Trophoblast cell (in vitro differentiated cells and primary cell): ENCODE results near the gene COL18A1.
A peak's percentile ranks its signal among the peaks of the same experiment; 100 is the strongest.

ENCODE experiments used
- DNase-seq, 2 donors: peaks; one replicate each; pipeline ENCODE4 v3.0.0-alpha.2; 2016
- H2AFZ ChIP-seq: 2 replicates; pipeline ENCODE4 v1.6.1; 2013; ENCODE audit warnings: low read length, moderate library complexity, mild to moderate bottlenecking; ENCODE audit not compliant: insufficient read depth, poor library complexity
- H2AK5ac ChIP-seq: 2 replicates; pipeline ENCODE4 v1.6.1; 2013; ENCODE audit warnings: mild to moderate bottlenecking, low read length
- H2BK120ac ChIP-seq: 2 replicates; pipeline ENCODE4 v1.6.1; 2013; ENCODE audit warnings: low read length, mild to moderate bottlenecking, moderate library complexity; ENCODE audit not compliant: insufficient read depth, poor library complexity
- H2BK12ac ChIP-seq: 2 replicates; pipeline ENCODE4 v1.6.1; 2013; ENCODE audit warnings: mild to moderate bottlenecking, low read length, moderate library complexity
- H2BK5ac ChIP-seq: 2 replicates; pipeline ENCODE4 v1.6.1; 2013; ENCODE audit warnings: low read length, low read depth, moderate library complexity, mild to moderate bottlenecking; ENCODE audit not compliant: poor library complexity
- H3K14ac ChIP-seq: 2 replicates; pipeline ENCODE4 v1.6.1; 2013; ENCODE audit warnings: mild to moderate bottlenecking, low read length
- H3K18ac ChIP-seq: 2 replicates; pipeline ENCODE4 v1.6.1; 2013; ENCODE audit warnings: mild to moderate bottlenecking, low read length
- H3K23ac ChIP-seq: 2 replicates; pipeline ENCODE4 v1.6.1; 2013; ENCODE audit warnings: low read length
- H3K27ac ChIP-seq: 2 replicates; pipeline ENCODE4 v1.5.1; 2013; ENCODE audit warnings: low read depth, mild to moderate bottlenecking, inconsistent platforms, low read length, moderate library complexity
- H3K27me3 ChIP-seq: 2 replicates; pipeline ENCODE4 v1.6.1; 2013; ENCODE audit warnings: inconsistent platforms, mild to moderate bottlenecking, low read length, moderate library complexity; ENCODE audit not compliant: insufficient read depth
- H3K36me3 ChIP-seq, 2 experiments: 1 replicate in 1 of 2; 2 replicates in 1 of 2; pipeline ENCODE4 v1.6.1; 2013; ENCODE audit warnings: low read length in 2 of 2, mild to moderate bottlenecking in 2 of 2, moderate library complexity in 1 of 2; ENCODE audit not compliant: insufficient read depth in 2 of 2, control insufficient read depth in 1 of 2
- H3K4ac ChIP-seq: 2 replicates; pipeline ENCODE4 v1.6.1; 2013; ENCODE audit warnings: low read depth, mild to moderate bottlenecking, low read length, moderate library complexity
- H3K4me1 ChIP-seq, 2 experiments: 1 replicate in 1 of 2; 2 replicates in 1 of 2; pipeline ENCODE4 v1.6.1; 2013; ENCODE audit warnings: low read length in 2 of 2, mild to moderate bottlenecking in 2 of 2, moderate library complexity in 1 of 2; ENCODE audit not compliant: insufficient read depth in 2 of 2, control insufficient read depth in 1 of 2
- H3K4me2 ChIP-seq: 2 replicates; pipeline ENCODE4 v1.6.1; 2013; ENCODE audit warnings: inconsistent platforms, mild to moderate bottlenecking, low read length, moderate library complexity
- H3K4me3 ChIP-seq: 2 replicates; pipeline ENCODE4 v1.5.1; 2013; ENCODE audit warnings: mild to moderate bottlenecking, low read depth, low read length, inconsistent platforms
- H3K79me1 ChIP-seq: one replicate; pipeline ENCODE4 v1.6.1; 2013; ENCODE audit warnings: low read length
- H3K79me2 ChIP-seq: 2 replicates; pipeline ENCODE4 v1.6.1; 2013; ENCODE audit warnings: low read length, mild to moderate bottlenecking; ENCODE audit not compliant: control insufficient read depth, insufficient read depth, poor library complexity
- H3K9ac ChIP-seq: 2 replicates; pipeline ENCODE4 v1.6.1; 2013; ENCODE audit warnings: mild to moderate bottlenecking, low read length
- H3K9me3 ChIP-seq: 2 replicates; pipeline ENCODE4 v1.6.1; 2013; ENCODE audit warnings: low read depth, mild to moderate bottlenecking, control low read depth, inconsistent platforms, low read length; ENCODE audit not compliant: insufficient read depth
- H4K12ac ChIP-seq: 2 replicates; pipeline ENCODE4 v1.6.1; 2013; ENCODE audit warnings: low read depth, mild to moderate bottlenecking, low read length, moderate library complexity
- H4K8ac ChIP-seq: 2 replicates; pipeline ENCODE4 v1.6.1; 2013; ENCODE audit warnings: low read depth, mild to moderate bottlenecking, low read length, moderate library complexity
- H4K91ac ChIP-seq: one replicate; pipeline ENCODE4 v1.6.1; 2013; ENCODE audit warnings: low read depth, mild to moderate bottlenecking, low read length, moderate library complexity
- WGBS: extraction: QIAGEN DNeasy Blood & Tissue Kit; methylation state at CpG from one replicate; pipeline ENCODE4 v1.1.7; 2013; ENCODE audit warnings: missing lambda C conversion rate; ENCODE audit not compliant: insufficient read length, insufficient coverage; ENCODE audit errors: extremely low coverage; 5-methylcytosine and 5-hydroxymethylcytosine counted together

COL18A1 gene

DNA sequence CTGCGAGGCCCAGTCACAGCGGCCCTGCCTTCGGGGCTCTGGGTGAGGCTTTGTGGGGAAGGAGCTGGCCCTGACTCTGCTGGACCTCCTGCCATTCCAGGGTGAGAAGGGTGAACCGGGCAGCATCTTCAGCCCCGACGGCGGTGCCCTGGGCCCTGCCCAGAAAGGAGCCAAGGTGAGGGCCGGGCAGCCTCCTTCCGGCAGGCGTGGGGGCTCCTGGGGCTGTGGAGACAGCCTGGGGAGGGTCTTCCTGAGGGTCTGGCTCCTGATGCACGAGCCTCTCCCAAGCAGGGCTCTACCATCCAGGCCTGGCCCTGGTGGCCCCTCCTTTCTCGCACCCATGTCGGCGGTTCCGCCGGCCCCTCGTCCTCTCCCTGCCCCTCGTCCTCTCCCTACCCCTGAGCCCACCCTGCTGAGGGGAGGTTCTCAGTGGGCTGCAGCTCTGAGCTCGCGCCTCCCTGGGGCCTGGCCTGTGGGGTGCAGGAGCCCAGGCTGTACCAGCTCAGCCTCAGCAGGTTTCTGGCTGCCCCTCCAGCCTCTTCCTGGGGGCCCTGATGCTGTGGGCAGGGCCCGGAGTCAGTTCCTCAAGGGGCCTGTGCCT is 88.5 kb downstream of the COL18A1 start:
- Histone ChIP-seq H3K4me3 (no peak overlapping the region), H2BK120ac (no peak overlapping the region), H2AFZ (no peak overlapping the region), H3K27ac (no peak overlapping the region), H3K23ac (no peak overlapping the region), H2BK12ac (no peak overlapping the region), H2AK5ac (no peak overlapping the region), H3K36me3 (peaks cover 85 to 87% of the 10 kb centered on the region in 2 experiments), H3K14ac (no peak overlapping the region), H3K79me1 (no peaks in the 10 kb centered on the region), H2BK5ac (no peak overlapping the region), H3K9me3 (peaks cover 5% of the 10 kb centered on the region), H3K4ac (no peak overlapping the region), H3K18ac (no peak overlapping the region), H3K9ac (no peak overlapping the region), H4K8ac (no peak overlapping the region), H3K4me2 (no peak overlapping the region), H3K27me3 (no peaks in the 10 kb centered on the region), H4K91ac (no peak overlapping the region), H4K12ac (no peak overlapping the region), H3K4me1 (no peaks in the 10 kb centered on the region), H3K79me2 (no peaks in the 10 kb centered on the region)
- DNase-seq = no peak
- WGBS = no CpG with 5 or more reads among the region's 21 CpGs

DNA sequence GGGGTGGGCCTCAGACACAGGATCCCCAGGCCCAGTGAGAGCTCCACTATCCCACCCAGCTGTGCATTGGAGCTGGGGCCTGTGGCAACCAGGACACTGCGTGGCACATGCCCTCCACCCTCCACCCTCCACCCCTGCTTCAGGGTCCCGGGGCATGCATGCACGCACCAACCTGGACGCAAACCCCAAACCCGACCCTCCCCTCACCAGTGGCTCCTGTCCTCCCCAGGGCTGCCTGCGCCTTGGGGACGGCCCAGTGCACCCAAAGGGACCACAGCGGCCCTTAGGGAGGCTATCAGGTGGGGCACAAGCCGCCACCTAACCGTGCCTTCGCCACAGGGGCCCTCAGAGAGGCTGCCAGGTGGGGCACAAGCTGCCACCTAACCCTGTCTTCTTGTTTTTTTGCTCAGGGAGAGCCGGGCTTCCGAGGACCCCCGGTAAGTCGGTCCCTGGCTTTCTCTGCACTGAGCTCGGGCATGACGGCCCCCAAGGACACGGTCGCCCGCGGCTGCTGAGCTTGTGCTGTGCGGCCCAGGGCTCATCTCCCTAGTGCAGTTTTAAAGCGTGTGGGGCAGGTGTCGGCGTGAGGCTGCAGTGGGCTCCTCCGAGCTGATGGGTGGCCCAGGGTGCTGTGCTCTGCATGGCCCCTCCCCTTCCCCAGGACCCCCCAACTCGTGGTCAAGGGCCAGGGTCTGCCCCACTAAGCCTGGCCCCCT is 89.3 kb downstream of the COL18A1 start:
- no peak overlapping the region for H2AFZ ChIP-seq
- no peaks in the 10 kb centered on the region for H3K27me3 ChIP-seq
- no peak overlapping the region for H3K23ac ChIP-seq
- no peak overlapping the region for H3K14ac ChIP-seq
- no peak overlapping the region for H4K8ac ChIP-seq
- H3K9me3 ChIP-seq = peaks cover 5% of the 10 kb centered on the region
- no peak overlapping the region for H3K4me3 ChIP-seq
- H2AK5ac ChIP-seq = no peak overlapping the region
- H3K4ac ChIP-seq = no peak overlapping the region
- no peak overlapping the region for H3K4me2 ChIP-seq
- no peak overlapping the region for H3K9ac ChIP-seq
- H3K4me1 ChIP-seq = no peaks in the 10 kb centered on the region
- no peak overlapping the region for H2BK5ac ChIP-seq
- H4K91ac ChIP-seq = no peak overlapping the region
- H3K36me3 ChIP-seq = peaks cover 88% of the 10 kb centered on the region in 2 experiments
- no CpG with 5 or more reads among the region's 27 CpGs for WGBS
- no peak overlapping the region for H4K12ac ChIP-seq
- H2BK120ac ChIP-seq = no peak overlapping the region
- H2BK12ac ChIP-seq = no peak overlapping the region
- DNase-seq = no peak
- no peak overlapping the region for H3K27ac ChIP-seq
- H3K18ac ChIP-seq = no peak overlapping the region
- H3K79me1 ChIP-seq = no peaks in the 10 kb centered on the region
- H3K79me2 ChIP-seq = no peaks in the 10 kb centered on the region

DNA sequence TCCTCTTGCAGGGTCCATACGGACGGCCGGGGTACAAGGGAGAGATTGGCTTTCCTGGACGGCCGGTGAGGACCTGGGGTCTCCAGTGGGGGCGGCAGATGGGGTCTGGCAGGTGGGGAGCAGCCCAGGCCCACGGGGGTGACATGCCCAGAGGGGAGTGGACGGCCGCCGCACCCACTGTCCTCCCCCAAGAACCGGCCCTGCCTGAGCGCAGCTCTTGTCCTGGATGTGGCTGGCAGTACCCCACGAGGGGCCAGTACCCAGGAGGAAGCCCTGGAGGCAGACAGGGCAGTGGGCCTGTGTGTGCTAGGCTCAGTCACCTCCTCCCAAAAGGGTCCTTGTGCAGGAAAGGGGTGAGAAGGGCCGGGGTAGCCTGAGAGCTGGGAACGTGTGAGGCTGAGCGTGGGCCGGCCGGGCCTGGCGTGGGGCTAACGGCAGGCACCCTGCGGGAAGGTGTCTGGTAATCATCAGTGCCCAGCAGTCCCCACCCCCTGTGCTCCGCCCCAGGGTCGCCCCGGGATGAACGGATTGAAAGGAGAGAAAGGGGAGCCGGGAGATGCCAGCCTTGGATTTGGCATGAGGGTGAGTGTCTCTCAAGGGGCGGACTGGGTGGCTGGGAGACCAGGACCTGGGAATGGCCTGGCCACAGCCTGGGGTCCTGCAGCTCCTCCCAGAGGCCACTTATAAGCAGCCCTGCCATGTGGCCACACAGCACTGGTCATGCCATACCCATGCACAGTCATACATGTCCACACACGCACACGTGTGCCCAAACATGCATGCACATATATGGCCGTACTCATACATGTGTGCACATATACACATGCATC is 90.1 kb downstream of the COL18A1 start:
- Histone ChIP-seq H3K4me2 (no peak overlapping the region), H3K9me3 (peaks cover 8% of the 10 kb centered on the region), H4K8ac (no peak overlapping the region), H2BK12ac (no peak overlapping the region), H2AFZ (no peak overlapping the region), H3K4me1 (no peaks in the 10 kb centered on the region), H3K79me2 (no peaks in the 10 kb centered on the region), H3K27ac (no peak overlapping the region), H4K91ac (no peak overlapping the region), H3K14ac (no peak overlapping the region), H2BK5ac (no peak overlapping the region), H4K12ac (no peak overlapping the region), H3K9ac (no peak overlapping the region), H3K79me1 (no peaks in the 10 kb centered on the region), H2BK120ac (no peak overlapping the region), H3K27me3 (no peaks in the 10 kb centered on the region), H3K4me3 (peak overlapping the region; percentile 52), H3K23ac (no peak overlapping the region), H3K18ac (no peak overlapping the region), H3K4ac (no peak overlapping the region), H2AK5ac (no peak overlapping the region), H3K36me3 (peaks cover 90 to 91% of the 10 kb centered on the region in 2 experiments)
- WGBS = no CpG with 5 or more reads among the region's 30 CpGs
- no peak for DNase-seq

DNA sequence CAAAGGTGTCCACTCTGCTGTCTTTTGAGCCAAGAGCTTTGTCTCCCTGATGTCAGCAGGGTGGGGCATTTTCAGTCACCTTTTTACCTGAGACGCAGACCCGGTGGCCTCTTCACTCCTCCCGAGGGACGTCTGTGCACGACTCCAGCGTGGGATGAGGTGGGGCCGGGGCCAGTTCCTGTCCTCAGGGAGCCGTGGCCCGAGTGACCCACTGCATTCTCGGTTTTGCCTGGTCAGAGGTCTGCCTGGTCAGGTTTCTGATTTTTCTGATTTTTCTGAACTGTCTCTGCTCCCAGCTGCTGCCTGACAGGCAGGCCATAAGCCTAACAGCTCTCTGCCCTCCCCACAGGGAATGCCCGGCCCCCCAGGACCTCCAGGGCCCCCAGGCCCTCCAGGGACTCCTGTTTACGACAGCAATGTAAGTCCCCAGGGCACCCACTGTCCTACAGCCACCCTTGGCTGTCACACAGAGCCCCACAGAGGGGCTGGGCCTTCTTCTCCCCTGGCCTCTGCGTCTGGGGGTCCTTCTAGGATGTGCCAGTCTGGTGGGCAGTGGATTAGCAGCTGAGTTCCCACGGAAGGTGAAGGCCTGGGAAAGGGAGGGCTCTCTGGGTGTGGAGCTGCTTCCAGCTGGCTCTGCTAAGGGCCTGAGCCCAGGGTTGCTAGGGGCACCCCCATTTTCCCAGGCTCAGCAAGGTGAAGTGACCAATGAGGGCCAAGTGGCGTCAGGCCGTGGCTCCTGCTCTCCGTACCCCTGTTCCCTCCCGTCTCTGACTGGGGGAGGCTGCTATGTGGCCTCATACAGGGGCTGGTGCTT is 91.4 kb downstream of the COL18A1 start:
- Histone ChIP-seq H3K79me2 (no peaks in the 10 kb centered on the region), H3K9me3 (peaks cover 7% of the 10 kb centered on the region), H3K18ac (no peak overlapping the region), H2BK5ac (no peak overlapping the region), H3K9ac (no peak overlapping the region), H3K4ac (no peak overlapping the region), H3K79me1 (no peaks in the 10 kb centered on the region), H3K4me3 (no peak overlapping the region), H2BK12ac (no peak overlapping the region), H3K27me3 (no peaks in the 10 kb centered on the region), H2AFZ (no peak overlapping the region), H3K4me1 (no peaks in the 10 kb centered on the region), H3K36me3 (peaks cover 79 to 83% of the 10 kb centered on the region in 2 experiments), H4K8ac (no peak overlapping the region), H3K23ac (no peak overlapping the region), H4K12ac (no peak overlapping the region), H2BK120ac (no peak overlapping the region), H3K4me2 (no peak overlapping the region), H2AK5ac (no peak overlapping the region), H4K91ac (no peak overlapping the region), H3K14ac (no peak overlapping the region), H3K27ac (no peak overlapping the region)
- DNase-seq = no peak
- whole genome bisulfite sequencing = no CpG with 5 or more reads among the region's 18 CpGs
